ENCODE data around the gene ENDOU. TPM values are rescaled to one million over a fixed set of nuclear protein-coding genes. Genes with fewer than 3 reads are reported as not detected.

Gene ENDOU
- total RNA-seq, 1 experiment from 2014 or later = not detected

DNA sequence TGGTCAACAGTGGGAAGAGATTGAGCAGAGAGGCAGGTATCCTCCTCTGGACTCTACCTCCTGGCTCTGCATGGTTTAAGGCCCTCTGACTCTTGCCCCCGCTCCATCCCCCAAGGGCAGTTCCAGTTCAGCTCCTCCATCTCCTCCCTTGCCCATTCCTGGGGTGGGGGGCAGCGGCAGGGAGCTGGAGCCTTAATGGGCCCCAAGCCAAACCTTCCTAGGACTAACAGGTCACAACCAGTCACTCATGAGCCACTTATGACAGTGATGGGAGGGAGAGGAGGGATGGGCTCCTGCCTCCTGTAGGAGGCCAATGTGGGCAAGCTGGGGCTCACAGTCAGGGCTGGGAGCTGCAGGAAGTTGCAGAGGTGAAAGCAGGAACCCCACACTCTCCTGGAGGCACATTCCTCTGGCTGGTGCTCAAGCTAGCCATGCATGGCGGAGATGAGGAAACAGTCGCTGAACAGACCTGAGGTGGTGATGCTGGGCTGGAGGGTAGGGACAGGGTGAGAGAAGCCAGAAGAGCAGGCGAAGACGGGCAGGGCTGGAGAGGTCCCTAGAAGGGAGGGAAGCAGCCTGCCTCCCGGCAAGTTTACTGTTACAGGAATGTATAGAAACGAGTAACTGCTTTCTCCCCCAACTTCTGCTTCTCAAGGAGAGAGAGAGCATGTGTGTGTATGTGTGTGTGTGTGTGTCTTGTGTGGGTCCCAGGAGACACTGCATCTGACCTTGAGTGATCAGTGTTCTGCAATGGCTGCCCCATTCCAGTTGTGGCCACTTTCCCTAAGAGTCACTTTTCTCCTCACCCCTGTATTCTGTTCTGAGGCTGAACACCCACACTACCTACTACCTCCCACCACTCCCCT lies 38.4 kb upstream of the ENDOU start (continued):
- TF ChIP-seq AR (CRISPR knock-in tag; IDR thresholded peaks at IDR 0.05) (no peak), SMAD3 (CRISPR knock-in tag; IDR thresholded peaks at IDR 0.05; ENCODE audit: borderline replicate concordance) (no peak), ZNF232 (CRISPR knock-in tag; IDR thresholded peaks at IDR 0.05) (no peak), ATF1 (CRISPR knock-in tag; IDR thresholded peaks at IDR 0.05) (no peak)
- TF ChIP-seq, protein P1, sequence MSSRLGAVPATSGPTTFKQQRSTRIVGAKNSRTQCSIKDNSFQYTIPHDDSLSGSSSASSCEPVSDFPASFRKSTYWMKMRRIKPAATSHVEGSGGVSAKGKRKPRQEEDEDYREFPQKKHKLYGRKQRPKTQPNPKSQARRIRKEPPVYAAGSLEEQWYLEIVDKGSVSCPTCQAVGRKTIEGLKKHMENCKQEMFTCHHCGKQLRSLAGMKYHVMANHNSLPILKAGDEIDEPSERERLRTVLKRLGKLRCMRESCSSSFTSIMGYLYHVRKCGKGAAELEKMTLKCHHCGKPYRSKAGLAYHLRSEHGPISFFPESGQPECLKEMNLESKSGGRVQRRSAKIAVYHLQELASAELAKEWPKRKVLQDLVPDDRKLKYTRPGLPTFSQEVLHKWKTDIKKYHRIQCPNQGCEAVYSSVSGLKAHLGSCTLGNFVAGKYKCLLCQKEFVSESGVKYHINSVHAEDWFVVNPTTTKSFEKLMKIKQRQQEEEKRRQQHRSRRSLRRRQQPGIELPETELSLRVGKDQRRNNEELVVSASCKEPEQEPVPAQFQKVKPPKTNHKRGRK (CRISPR knock-in tag; IDR thresholded peaks at IDR 0.05; ENCODE audit: borderline replicate concordance) = no peak

- Mint-ChIP-seq H3K27me3 (ENCODE audit: low read depth) (peaks cover 3% of the 10 kb centered on the region; the same call in 1 of the 2 replicates), H3K9me3 (no peaks in the 10 kb centered on the region)
- POLR2A ChIA-PET = no interaction called here
- TF ChIP-seq ZNF425 (CRISPR knock-in tag; conservative IDR thresholded peaks at IDR 0.05) = no peak
- no peak for TF ChIP-seq TP53 (CRISPR knock-in tag; IDR thresholded peaks at IDR 0.05)
- TF ChIP-seq NFYB (CRISPR knock-in tag; conservative IDR thresholded peaks at IDR 0.05; ENCODE audit: low read depth) = no peak
- TF ChIP-seq AR (CRISPR knock-in tag; IDR thresholded peaks at IDR 0.05) = no peak
- TF ChIP-seq ZNF263 (CRISPR knock-in tag; IDR thresholded peaks at IDR 0.05; ENCODE audit: low read depth) = no peak
- no peak for TF ChIP-seq TEAD1 (CRISPR knock-in tag; IDR thresholded peaks at IDR 0.05)
- TF ChIP-seq, protein P2, sequence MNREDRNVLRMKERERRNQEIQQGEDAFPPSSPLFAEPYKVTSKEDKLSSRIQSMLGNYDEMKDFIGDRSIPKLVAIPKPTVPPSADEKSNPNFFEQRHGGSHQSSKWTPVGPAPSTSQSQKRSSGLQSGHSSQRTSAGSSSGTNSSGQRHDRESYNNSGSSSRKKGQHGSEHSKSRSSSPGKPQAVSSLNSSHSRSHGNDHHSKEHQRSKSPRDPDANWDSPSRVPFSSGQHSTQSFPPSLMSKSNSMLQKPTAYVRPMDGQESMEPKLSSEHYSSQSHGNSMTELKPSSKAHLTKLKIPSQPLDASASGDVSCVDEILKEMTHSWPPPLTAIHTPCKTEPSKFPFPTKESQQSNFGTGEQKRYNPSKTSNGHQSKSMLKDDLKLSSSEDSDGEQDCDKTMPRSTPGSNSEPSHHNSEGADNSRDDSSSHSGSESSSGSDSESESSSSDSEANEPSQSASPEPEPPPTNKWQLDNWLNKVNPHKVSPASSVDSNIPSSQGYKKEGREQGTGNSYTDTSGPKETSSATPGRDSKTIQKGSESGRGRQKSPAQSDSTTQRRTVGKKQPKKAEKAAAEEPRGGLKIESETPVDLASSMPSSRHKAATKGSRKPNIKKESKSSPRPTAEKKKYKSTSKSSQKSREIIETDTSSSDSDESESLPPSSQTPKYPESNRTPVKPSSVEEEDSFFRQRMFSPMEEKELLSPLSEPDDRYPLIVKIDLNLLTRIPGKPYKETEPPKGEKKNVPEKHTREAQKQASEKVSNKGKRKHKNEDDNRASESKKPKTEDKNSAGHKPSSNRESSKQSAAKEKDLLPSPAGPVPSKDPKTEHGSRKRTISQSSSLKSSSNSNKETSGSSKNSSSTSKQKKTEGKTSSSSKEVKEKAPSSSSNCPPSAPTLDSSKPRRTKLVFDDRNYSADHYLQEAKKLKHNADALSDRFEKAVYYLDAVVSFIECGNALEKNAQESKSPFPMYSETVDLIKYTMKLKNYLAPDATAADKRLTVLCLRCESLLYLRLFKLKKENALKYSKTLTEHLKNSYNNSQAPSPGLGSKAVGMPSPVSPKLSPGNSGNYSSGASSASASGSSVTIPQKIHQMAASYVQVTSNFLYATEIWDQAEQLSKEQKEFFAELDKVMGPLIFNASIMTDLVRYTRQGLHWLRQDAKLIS (CRISPR knock-in tag; IDR thresholded peaks at IDR 0.05; ENCODE audit: borderline replicate concordance) = no peak
- TF ChIP-seq GTF2I (CRISPR knock-in tag; conservative IDR thresholded peaks at IDR 0.05) = no peak
- TF ChIP-seq, protein P3, sequence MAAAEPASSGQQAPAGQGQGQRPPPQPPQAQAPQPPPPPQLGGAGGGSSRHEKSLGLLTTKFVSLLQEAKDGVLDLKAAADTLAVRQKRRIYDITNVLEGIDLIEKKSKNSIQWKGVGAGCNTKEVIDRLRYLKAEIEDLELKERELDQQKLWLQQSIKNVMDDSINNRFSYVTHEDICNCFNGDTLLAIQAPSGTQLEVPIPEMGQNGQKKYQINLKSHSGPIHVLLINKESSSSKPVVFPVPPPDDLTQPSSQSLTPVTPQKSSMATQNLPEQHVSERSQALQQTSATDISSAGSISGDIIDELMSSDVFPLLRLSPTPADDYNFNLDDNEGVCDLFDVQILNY (CRISPR knock-in tag; IDR thresholded peaks at IDR 0.05) = no peak
- TF ChIP-seq, protein P4, sequence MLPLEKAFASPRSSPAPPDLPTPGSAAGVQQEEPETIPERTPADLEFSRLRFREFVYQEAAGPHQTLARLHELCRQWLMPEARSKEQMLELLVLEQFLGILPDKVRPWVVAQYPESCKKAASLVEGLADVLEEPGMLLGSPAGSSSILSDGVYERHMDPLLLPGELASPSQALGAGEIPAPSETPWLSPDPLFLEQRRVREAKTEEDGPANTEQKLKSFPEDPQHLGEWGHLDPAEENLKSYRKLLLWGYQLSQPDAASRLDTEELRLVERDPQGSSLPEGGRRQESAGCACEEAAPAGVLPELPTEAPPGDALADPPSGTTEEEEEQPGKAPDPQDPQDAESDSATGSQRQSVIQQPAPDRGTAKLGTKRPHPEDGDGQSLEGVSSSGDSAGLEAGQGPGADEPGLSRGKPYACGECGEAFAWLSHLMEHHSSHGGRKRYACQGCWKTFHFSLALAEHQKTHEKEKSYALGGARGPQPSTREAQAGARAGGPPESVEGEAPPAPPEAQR (CRISPR knock-in tag; IDR thresholded peaks at IDR 0.05) = no peak
- TF ChIP-seq FOXJ3 (CRISPR knock-in tag; IDR thresholded peaks at IDR 0.05; ENCODE audit: borderline replicate concordance) = no peak
- TF ChIP-seq MXD4 (CRISPR knock-in tag; IDR thresholded peaks at IDR 0.05; ENCODE audit: borderline replicate concordance) = no peak
Observed at GRCh38 chr12:47762850-47763465, 37.7 kb upstream of the ENDOU start.

More at GRCh38 chr12:47762850-47763465, 37.7 kb upstream of the ENDOU start:
- Mint-ChIP-seq H3K4me1 (peaks cover 27% of the 10 kb centered on the region), H3K27ac (no peak overlapping the region), H3K4me3 (no peak overlapping the region), H3K36me3 (no peaks in the 10 kb centered on the region)
- ATAC-seq (no peak), DNase-seq (ENCODE audit: low spot score) (no peak)
- CTCF ChIA-PET = interaction anchor here (0.6 to 2.7 kb wide), 7 partner anchors 9 to 76 kb away, joined by 4 to 43 read pairs (median 5); partner anchors contain the start of gene SLC48A1
